Dorsolateral prefrontal cortex (tissue), 118 donors: ENCODE data around the gene HSFY1. TPM values are rescaled to one million over a fixed set of nuclear protein-coding genes. Genes with fewer than 3 reads are reported as not detected.

Source experiments
- total RNA-seq, 120 experiments: library from RNA; stranded (reverse); gene quantifications; one replicate each; pipeline versions ENCODE4 v1.2.3 to v1.2.4, GENCODE V29; 2022

The HSFY1 gene
- total RNA-seq, 120 experiments from 2014 or later, result 0.35 to 1.9 (median 0.78) TPM; not detected in 92

Other genes starting within 250 kb of the HSFY1 start
- 10 to 100 TPM in 1 of 120 experiments, 1 to 10 TPM in 25, under 1 TPM in 3, not detected in 91; 0.44 to 10.1 (median 5.1) TPM for gene HSFY2, start 227.0 kb downstream of the HSFY1 start, total RNA-seq